Ovary (tissue), 9 donors: ENCODE results near the gene ZNF334. TPM values are rescaled to one million over a fixed set of nuclear protein-coding genes. Genes with fewer than 3 reads are reported as not detected.

Experiments
- DNase-seq, 5 donors: peaks; one replicate each; pipeline ENCODE4 v3.0.0-alpha.2; 2019 to 2020
- H3K27ac ChIP-seq, 2 donors: fragments of 200-600 bp; one replicate each; pipeline versions ENCODE4 v1.5.1 to v1.8.0; 2019 to 2022
- H3K27me3 ChIP-seq: fragments of 200-600 bp; one replicate; pipeline ENCODE4 v1.8.0; 2022
- H3K36me3 ChIP-seq: fragments of 200-600 bp; sonication (generic); one replicate; pipeline ENCODE4 v1.5.1; 2019
- H3K4me1 ChIP-seq: one replicate; pipeline ENCODE4 v1.8.1; 2013; ENCODE audit warnings: mild to moderate bottlenecking, moderate library complexity; ENCODE audit not compliant: insufficient read depth
- H3K4me3 ChIP-seq: fragments of 200-600 bp; sonication (generic); one replicate; pipeline ENCODE4 v1.5.1; 2017
- H3K9me3 ChIP-seq, 2 donors: fragments of 200-600 bp in 1 of 2; sonication (generic) in 1 of 2; one replicate each; pipeline versions ENCODE4 v1.5.1 to v1.8.1; 2013 to 2019; ENCODE audit warnings: mild to moderate bottlenecking in 1 of 2, moderate library complexity in 1 of 2
- CTCF ChIP-seq, 3 donors: fragments of 450-650 bp in 2 of 3; fragments of 200-600 bp in 1 of 3; IDR thresholded peaks; one replicate each; pipeline versions ENCODE4 v1.5.1 to v1.8.0; 2016 to 2022; ENCODE audit warnings: antibody characterized with exemption in 3 of 3, mild to moderate bottlenecking in 1 of 3
- EP300 ChIP-seq: sonication (generic); formaldehyde crosslinking; IDR thresholded peaks from one replicate; pipeline ENCODE4 v1.6.1; 2017; ENCODE audit warnings: antibody characterized with exemption
- POLR2A ChIP-seq: fragments of 450-650 bp; IDR thresholded peaks from one replicate; pipeline ENCODE4 v1.6.1; 2017; ENCODE audit warnings: antibody characterized with exemption, mild to moderate bottlenecking, moderate library complexity
- WGBS, 3 donors: extraction: QIAGEN DNeasy Blood & Tissue Kit in 1 of 3; methylation state at CpG; one replicate each; pipeline versions ENCODE4 v1.1.5 to v1.1.7; 2013 to 2017; 5-methylcytosine and 5-hydroxymethylcytosine counted together
- intact Hi-C, 4 donors: fragments of 100-400 bp; cut with DNase I; formaldehyde crosslinking; loops; one replicate each; pipeline versions ENCODE4 v1.11.0 to v1.15.1; 2022 to 2023
- polyA plus RNA-seq, 2 donors: library from polyadenylated mRNA; stranded (reverse); fragments of 200-250 nt in 1 of 2; fragments of 350-450 nt in 1 of 2; fragmentation: Illumina TruSeq in 1 of 2; extraction: RNeasy Lipid Tissue Mini Kit (QIAGEN cat#74804) in 1 of 2; gene quantifications; one replicate each; pipeline ENCODE4 v1.2.3, GENCODE V29; 2013 to 2014
- total RNA-seq, 7 donors: library from RNA; depleted of rRNA in 2 of 7; stranded (reverse); fragments of >200 nt in 2 of 7; fragmentation: NEBNext Ultra II Directional in 3 of 7; extraction: Animal tissue kit (Norgen Biotek cat#: 25700) in 3 of 7; gene quantifications; one replicate each; pipeline versions ENCODE4 v1.1.0 to v1.2.4, GENCODE V29; 2016 to 2023
- donor health status: DM: no; HTN: no; CAD: no; lungs with moderate emphysema.
- donor health status: DM: no; HTN: no; CAD: no.
- donor health status: Bipolar disorder and iron deficiency.
- donor health status: DM: yes; HTN: yes; CAD: no.
- donor health status: DM: no; HTN: no; CAD: no.
- donor health status: DM: yes; HTN: yes; CAD: no.

The ZNF334 gene
- total and polyA plus RNA-seq, 9 donors: 5.5 to 16.1 (median 10.7) TPM

- TF ChIP-seq EP300 (no peak), CTCF (IDR thresholded peaks at IDR 0.05) (no peak), POLR2A (no peak)
- H3K4me3 ChIP-seq: no peak overlapping the region
- 91 to 95% (median 91%) methylated on average over 7 of the region's 7 CpGs for WGBS, 3 donors
- intact Hi-C loops: loop anchor here in 2 of 4 donors (5.0 kb wide), 1 partner anchor 122 kb away; no protein-coding TSS in a partner anchor
- peaks cover 5% of the 10 kb centered on the region for H3K4me1 ChIP-seq
- H3K36me3 ChIP-seq: no peaks in the 10 kb centered on the region
- no peaks in the 10 kb centered on the region for H3K27me3 ChIP-seq
- no peak for DNase-seq
- H3K9me3 ChIP-seq: no peaks in the 10 kb centered on the region
- no peak overlapping the region for H3K27ac ChIP-seq
Observed at GRCh38 chr20:46559685-46560440, 46.5 kb upstream of the ZNF334 start.

- 61 to 76% (median 69%) methylated on average over 3 of the region's 3 CpGs for WGBS, 3 donors
- Histone ChIP-seq H3K27ac (no peak overlapping the region), H3K4me1 (peaks cover 5% of the 10 kb centered on the region), H3K4me3 (no peak overlapping the region), H3K9me3 (no peaks in the 10 kb centered on the region), H3K27me3 (no peaks in the 10 kb centered on the region), H3K36me3 (no peaks in the 10 kb centered on the region)
- no peak for DNase-seq
- no peak for TF ChIP-seq EP300
- TF ChIP-seq CTCF (IDR thresholded peaks at IDR 0.05): no peak
- no peak for TF ChIP-seq POLR2A
- intact Hi-C loops: loop anchor here in 1 of 4 donors (5.0 kb wide), 1 partner anchor 123 kb away; no protein-coding TSS in a partner anchor
Observed at GRCh38 chr20:46559001-46559400, 45.6 kb upstream of the ZNF334 start.

- intact Hi-C loops: loop anchor here in 1 of 4 donors (5.0 kb wide), 1 partner anchor 124 kb away; no protein-coding TSS in a partner anchor
- no peak overlapping the region for H3K4me3 ChIP-seq
- DNase-seq: peak in 1 of 5 donors; percentile 19
- TF ChIP-seq POLR2A (no peak), CTCF (IDR thresholded peaks at IDR 0.05) (no peak), EP300 (no peak)
- no peaks in the 10 kb centered on the region for H3K27me3 ChIP-seq
- H3K36me3 ChIP-seq: no peaks in the 10 kb centered on the region
- WGBS, 3 donors: 44 to 52% (median 50%) methylated on average over 5 of the region's 5 CpGs
- H3K4me1 ChIP-seq: peaks cover 5% of the 10 kb centered on the region
- no peaks in the 10 kb centered on the region for H3K9me3 ChIP-seq
- no peak overlapping the region for H3K27ac ChIP-seq
Observed at GRCh38 chr20:46558511-46558959, 45.2 kb upstream of the ZNF334 start.

GRCh38 chr20:46557231-46557956 lies 44.0 kb upstream of the ZNF334 start:
- no peaks in the 10 kb centered on the region for H3K9me3 ChIP-seq
- TF ChIP-seq POLR2A (no peak), EP300 (no peak), CTCF (IDR thresholded peaks at IDR 0.05) (no peak)
- no peak overlapping the region for H3K27ac ChIP-seq
- H3K27me3 ChIP-seq: no peaks in the 10 kb centered on the region
- intact Hi-C loops: loop anchor here in 1 of 4 donors (5.0 kb wide), 1 partner anchor 125 kb away; no protein-coding TSS in a partner anchor
- peaks cover 2% of the 10 kb centered on the region for H3K4me1 ChIP-seq
- WGBS, 3 donors: 61 to 75% (median 63%) methylated on average over 8 of the region's 8 CpGs
- H3K36me3 ChIP-seq: no peaks in the 10 kb centered on the region
- DNase-seq: no peak
- H3K4me3 ChIP-seq: no peak overlapping the region
